Measurements from ENCODE around the gene HBA2. TPM values are rescaled to one million over a fixed set of nuclear protein-coding genes. Genes with fewer than 3 reads are reported as not detected.
"Not testable (repeated sequence)": the region's sequence is repeated elsewhere in the genome, so short reads cannot be mapped to it uniquely, and the experiment has no call there.

The HBA2 gene
- total RNA-seq, 4 donors from 2014 or later, result 1.3 to 348 (median 64.4) TPM

DNA sequence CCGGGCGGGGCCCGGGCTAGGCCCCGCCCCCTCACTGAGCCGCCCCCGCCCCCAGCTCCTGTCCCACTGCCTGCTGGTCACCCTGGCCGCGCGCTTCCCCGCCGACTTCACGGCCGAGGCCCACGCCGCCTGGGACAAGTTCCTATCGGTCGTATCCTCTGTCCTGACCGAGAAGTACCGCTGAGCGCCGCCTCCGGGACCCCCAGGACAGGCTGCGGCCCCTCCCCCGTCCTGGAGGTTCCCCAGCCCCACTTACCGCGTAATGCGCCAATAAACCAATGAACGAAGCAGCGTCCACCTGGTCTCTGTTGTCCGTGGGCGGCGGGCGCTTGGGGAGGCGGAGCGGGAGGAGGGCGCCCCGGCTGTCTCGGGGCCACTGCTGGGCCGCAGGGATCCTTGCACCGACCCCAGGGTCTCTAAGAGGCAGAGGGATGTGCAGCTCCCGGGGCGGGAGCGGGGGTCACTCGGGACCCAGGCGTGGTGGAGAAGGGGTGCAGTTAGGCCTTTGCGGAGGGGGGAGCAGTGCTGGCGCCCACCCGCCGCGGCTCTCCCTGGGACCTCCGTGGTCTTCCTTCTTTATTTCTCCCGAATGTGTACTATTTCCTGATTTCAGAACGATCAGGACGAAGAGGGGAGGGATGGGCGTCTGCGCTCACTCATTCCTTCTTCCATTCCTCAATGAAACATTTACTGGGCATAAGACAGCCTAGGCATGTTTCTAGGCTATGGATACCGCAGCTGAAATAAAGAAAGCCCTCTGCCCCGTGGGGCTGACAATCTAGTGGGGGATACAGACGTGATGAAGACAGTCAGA, 18.3 kb upstream of the HBA2 start:
- WGBS, 2 donors, result 4% methylated on average over 19 to 54 of the region's 59 CpGs
- DNase-seq (ENCODE audit: low spot score in 2 of 2), result no peak
- intact Hi-C loops (cut with DNase I; ENCODE audit: low total_unique reads), result no loop called here

DNA sequence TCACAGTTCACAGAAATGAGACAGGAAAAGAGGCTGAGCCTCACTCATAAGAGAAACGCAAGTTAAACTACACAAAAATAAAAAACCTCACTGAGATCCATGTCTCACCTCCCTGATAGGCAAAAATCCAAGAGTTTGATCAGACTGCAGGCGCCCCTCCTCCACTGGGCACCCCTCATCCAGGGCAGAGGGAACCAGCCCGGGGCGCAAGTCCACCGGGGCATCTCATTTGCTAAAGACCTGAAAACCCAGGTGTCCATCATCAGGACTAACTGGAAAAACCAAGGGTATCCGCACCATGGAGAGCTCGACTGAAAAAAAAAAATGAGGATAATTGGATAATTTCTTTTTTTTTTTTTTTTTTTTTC, 17.7 kb upstream of the HBA2 start:
- intact Hi-C loops (cut with DNase I; ENCODE audit: low total_unique reads), result no loop called here
- H3K4me3 ChIP-seq (ENCODE audit: low read depth, poor library complexity, severe bottlenecking), result no peak overlapping the region
- WGBS, 2 donors, result 65 to 73% methylated on average over 7 of the region's 7 CpGs
- TF ChIP-seq, protein P1, sequence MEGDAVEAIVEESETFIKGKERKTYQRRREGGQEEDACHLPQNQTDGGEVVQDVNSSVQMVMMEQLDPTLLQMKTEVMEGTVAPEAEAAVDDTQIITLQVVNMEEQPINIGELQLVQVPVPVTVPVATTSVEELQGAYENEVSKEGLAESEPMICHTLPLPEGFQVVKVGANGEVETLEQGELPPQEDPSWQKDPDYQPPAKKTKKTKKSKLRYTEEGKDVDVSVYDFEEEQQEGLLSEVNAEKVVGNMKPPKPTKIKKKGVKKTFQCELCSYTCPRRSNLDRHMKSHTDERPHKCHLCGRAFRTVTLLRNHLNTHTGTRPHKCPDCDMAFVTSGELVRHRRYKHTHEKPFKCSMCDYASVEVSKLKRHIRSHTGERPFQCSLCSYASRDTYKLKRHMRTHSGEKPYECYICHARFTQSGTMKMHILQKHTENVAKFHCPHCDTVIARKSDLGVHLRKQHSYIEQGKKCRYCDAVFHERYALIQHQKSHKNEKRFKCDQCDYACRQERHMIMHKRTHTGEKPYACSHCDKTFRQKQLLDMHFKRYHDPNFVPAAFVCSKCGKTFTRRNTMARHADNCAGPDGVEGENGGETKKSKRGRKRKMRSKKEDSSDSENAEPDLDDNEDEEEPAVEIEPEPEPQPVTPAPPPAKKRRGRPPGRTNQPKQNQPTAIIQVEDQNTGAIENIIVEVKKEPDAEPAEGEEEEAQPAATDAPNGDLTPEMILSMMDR (IDR thresholded peaks at IDR 0.05), result no peak
- no peak for TF ChIP-seq POLR2A (IDR thresholded peaks at IDR 0.05)
- DNase-seq (ENCODE audit: low spot score in 2 of 2), result no peak

More for the DNA sequence above, 18.3 kb upstream of the HBA2 start:
- TF ChIP-seq POLR2A (IDR thresholded peaks at IDR 0.05), result no peak
- TF ChIP-seq, protein P1 (IDR thresholded peaks at IDR 0.05), result no peak
- H3K4me3 ChIP-seq (ENCODE audit: low read depth, poor library complexity, severe bottlenecking), result peak overlapping the region; percentile 16

DNA sequence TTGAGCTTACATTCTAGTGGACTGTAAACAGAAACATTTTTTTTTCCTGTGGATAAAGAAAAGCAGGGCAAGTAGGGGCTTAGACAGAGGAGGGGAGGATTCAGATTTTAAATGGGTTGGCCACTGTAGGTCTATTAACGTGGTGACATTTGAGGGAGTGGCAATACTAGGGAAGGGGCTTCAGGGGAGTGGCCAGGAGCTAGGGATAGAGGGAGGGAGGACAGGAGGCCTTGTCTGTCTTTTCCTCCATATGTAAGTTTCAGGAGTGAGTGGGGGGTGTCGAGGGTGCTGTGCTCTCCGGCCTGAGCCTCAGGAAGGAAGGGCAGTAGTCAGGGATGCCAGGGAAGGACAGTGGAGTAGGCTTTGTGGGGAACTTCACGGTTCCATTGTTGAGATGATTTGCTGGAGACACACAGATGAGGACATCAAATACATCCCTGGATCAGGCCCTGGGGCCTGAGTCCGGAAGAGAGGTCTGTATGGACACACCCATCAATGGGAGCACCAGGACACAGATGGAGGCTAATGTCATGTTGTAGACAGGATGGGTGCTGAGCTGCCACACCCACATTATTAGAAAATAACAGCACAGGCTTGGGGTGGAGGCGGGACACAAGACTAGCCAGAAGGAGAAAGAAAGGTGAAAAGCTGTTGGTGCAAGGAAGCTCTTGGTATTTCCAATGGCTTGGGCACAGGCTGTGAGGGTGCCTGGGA, 13.4 kb upstream of the HBA2 start:
- 38 to 45% methylated on average over 6 of the region's 6 CpGs for WGBS, 2 donors
- intact Hi-C loops (cut with DNase I; ENCODE audit: low total_unique reads), result no loop called here
- H3K4me3 ChIP-seq (ENCODE audit: low read depth, poor library complexity, severe bottlenecking), result no peak overlapping the region
- TF ChIP-seq, protein P1 (IDR thresholded peaks at IDR 0.05), result no peak
- no peak for TF ChIP-seq POLR2A (IDR thresholded peaks at IDR 0.05)
- no peak for DNase-seq (ENCODE audit: low spot score in 2 of 2)

DNA sequence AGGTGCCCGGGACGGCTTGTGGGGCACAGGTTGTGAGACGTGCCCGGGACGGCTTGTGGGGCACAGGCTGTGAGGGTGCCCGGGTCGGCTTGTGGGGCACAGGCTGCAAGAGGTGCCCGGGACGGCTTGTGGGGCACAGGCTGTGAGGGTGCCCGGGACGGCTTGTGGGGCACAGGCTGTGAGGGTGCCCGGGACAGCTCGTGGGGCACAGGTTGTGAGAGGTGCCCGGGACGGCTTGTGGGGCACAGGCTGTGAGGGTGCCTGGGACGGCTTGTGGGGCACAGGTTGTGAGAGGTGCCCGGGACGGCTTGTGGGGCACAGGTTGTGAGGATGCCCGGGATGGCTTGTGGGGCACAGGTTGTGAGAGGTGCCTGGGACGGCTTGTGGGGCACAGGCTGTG, 12.4 kb upstream of the HBA2 start:
- 65 to 72% methylated on average over 20 of the region's 20 CpGs for WGBS, 2 donors
- intact Hi-C loops (cut with DNase I; ENCODE audit: low total_unique reads); H3K4me3 ChIP-seq (ENCODE audit: low read depth, poor library complexity, severe bottlenecking); DNase-seq (ENCODE audit: low spot score in 2 of 2): not testable (repeated sequence)

DNA sequence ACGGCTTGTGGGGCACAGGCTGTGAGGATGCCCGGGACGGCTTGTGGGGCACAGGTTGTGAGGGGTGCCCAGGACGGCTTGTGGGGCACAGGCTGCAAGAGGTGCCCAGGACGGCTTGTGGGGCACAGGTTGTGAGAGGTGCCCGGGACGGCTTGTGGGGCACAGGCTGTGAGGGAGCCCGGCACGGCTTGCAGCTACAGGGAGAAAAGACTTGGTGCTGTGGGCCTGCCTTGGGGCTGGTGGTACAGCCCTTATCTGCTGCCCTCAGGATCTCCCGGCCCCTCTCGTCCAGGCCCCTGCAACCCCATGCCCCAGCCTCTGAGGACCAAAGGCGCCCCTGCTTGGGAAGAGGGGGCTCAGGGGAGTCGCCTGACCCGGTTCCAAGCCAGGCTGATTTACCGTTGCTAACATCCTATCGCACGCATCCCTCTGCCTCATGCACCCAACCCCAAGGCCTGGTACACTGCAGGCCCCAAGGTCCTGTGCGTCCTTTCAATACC, 11.9 kb upstream of the HBA2 start:
- no peak for DNase-seq (ENCODE audit: low spot score in 2 of 2)
- TF ChIP-seq, protein P1 (IDR thresholded peaks at IDR 0.05), result no peak
- TF ChIP-seq POLR2A (IDR thresholded peaks at IDR 0.05), result no peak
- H3K4me3 ChIP-seq (ENCODE audit: low read depth, poor library complexity, severe bottlenecking), result no peak overlapping the region
- 61 to 73% methylated on average over 14 to 18 of the region's 18 CpGs for WGBS, 2 donors
- intact Hi-C loops (cut with DNase I; ENCODE audit: low total_unique reads), result no loop called here

DNA sequence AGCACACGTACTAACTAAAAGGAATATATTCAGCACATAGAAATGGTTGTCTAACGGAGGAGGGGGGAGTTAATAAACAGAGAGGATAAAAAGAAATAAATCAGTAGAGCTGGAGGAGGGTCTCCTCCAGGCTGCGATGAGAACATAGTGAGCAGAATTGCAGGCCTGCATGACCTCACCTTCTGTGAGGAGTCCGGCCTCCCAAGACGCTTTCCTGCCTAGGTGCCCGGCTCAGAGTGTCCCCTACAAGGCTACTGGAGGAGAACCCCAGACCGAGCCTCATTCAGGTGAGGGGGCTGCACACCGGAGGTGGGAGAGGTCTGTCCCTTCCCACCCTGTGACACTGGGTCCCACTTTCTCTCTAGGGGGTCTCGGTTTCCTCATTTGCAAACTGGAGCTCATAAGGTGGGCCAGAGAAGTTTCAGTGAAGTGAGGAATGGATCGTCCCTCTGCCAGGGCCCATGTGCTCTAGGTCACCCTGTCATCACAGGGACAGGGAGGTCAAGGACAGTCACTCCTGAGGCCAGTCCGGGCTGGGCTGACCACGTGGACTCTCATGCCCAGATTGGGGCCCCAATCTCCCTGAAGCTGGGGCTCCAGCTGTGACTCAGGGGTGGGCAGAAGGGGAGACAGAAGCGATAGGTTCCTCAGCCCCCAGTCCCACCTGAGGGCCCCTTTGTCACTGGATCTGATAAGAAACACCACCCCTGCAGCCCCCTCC, 10.2 kb upstream of the HBA2 start:
- DNase-seq (ENCODE audit: low spot score in 2 of 2), result no peak
- H3K4me3 ChIP-seq (ENCODE audit: low read depth, poor library complexity, severe bottlenecking), result no peak overlapping the region
- 79 to 88% methylated on average over 13 of the region's 13 CpGs for WGBS, 2 donors
- TF ChIP-seq POLR2A (IDR thresholded peaks at IDR 0.05), result no peak
- intact Hi-C loops (cut with DNase I; ENCODE audit: low total_unique reads), result no loop called here

DNA sequence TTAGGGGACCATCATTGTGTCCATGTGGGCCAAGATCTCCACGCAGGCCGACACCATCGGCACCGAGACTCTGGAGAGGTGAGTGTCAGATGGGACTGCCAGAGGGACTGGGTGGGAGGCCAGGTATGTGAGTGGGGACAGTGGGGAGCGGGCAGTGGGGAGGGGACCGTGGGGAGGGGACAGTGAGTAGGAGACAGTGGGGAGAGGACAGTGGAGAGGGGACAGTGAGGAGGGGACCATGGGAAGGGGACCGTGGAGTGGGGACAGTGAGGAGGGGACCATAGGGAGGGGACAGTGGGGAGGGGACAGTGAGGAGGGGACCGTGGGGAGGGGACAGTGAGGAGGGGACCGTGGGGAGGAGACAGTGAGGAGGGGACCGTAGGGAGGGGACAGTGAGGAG, 9.5 kb upstream of the HBA2 start:
- DNase-seq (ENCODE audit: low spot score in 2 of 2); intact Hi-C loops (cut with DNase I; ENCODE audit: low total_unique reads); H3K4me3 ChIP-seq (ENCODE audit: low read depth, poor library complexity, severe bottlenecking): not testable (repeated sequence)
- 74 to 76% methylated on average over 10 of the region's 10 CpGs for WGBS, 2 donors

DNA sequence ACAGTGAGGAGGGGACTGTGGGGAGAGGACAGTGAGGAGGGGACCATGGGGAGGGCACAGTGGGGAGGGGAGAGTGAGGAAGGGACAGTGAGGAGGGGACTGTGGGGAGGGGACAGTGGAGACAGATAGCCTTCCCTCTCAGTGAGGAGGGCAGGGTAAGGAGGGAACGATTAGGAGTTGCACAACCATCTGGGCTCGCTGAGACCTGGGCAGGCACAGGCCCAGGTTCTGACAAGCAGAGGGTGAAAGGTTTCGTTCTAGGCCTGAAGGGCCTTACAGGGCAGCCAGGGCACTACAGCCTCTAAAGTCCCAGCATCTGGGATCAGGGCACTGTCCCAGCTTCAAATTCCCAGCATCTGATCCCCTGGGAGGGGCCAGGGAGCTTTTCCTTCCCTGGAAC, 9.0 kb upstream of the HBA2 start:
- H3K4me3 ChIP-seq (ENCODE audit: low read depth, poor library complexity, severe bottlenecking); intact Hi-C loops (cut with DNase I; ENCODE audit: low total_unique reads); DNase-seq (ENCODE audit: low spot score in 2 of 2): not testable (repeated sequence)
- 15 to 23% methylated on average over 2 to 3 of the region's 3 CpGs for WGBS, 2 donors

DNA sequence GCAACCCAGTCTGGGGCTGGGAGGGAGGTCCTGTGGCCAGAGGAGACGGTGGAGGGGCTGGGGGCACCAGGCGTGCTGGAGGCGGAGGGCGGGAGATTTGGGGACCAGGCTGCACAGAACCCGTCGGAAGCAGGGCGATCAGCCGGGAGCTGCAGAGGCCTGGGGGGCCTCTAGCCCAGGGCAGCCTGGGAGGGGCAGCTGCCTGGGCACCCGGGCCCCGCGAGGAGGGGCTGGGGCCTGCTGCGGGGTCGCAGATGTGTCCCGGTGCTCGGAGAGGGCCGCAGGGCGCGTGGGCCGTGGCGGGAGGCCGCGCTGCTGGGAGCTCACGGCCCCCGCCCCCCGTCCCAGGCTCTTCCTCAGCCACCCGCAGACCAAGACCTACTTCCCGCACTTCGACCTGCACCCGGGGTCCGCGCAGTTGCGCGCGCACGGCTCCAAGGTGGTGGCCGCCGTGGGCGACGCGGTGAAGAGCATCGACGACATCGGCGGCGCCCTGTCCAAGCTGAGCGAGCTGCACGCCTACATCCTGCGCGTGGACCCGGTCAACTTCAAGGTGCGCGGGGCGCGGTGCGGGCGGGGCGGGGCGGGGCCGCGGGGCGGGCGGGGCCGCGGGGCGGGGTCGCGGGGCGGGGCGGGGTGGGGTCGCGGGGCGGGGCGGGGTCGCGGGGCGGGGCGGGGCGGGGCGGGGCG, 8.4 kb upstream of the HBA2 start:
- DNase-seq (ENCODE audit: low spot score in 2 of 2); H3K4me3 ChIP-seq (ENCODE audit: low read depth, poor library complexity, severe bottlenecking); intact Hi-C loops (cut with DNase I; ENCODE audit: low total_unique reads): not testable (repeated sequence)
- WGBS, 2 donors, result no CpG with 5 or more reads among the region's 80 CpGs

Measured in lower leg skin (tissue), 4 donors.